Activated CD4-positive, CD25-positive, alpha-beta regulatory T cell treated with anti-CD3 and anti-CD28 coated beads, Interleukin-2, amount 50 U/mL, for 16 hours (primary cell): ENCODE measurements around the gene STAG3.
"Not testable (repeated sequence)": the region's sequence is repeated elsewhere in the genome, so short reads cannot be mapped to it uniquely, and the experiment has no call there.

Experiments used
- DNase-seq: peaks from one replicate; pipeline ENCODE4 v3.0.0-alpha.2; 2020; ENCODE audit warnings: low read depth, low spot score

STAG3 gene

DNA sequence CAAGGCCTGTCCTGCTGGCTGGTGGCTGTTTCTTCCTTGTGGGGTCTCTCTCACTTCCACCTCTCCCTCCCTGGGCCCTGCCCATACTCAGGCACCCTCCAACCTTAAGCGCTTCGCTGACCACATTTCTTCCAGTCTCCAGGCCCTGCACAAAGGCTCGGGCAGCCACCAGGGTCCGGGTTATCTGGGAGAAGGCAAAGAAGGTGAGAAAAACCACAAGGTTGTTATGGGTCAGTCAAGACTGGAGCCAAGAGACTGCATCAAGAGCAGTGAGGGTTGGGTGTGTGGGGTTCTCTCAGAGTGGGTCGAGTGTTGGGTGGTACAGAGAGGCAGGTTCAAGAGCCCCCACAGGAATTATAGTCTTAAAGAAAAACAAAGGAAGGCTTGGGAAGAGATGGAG, 3.1 kb upstream of the STAG3 start:
- DNase-seq = no peak

DNA sequence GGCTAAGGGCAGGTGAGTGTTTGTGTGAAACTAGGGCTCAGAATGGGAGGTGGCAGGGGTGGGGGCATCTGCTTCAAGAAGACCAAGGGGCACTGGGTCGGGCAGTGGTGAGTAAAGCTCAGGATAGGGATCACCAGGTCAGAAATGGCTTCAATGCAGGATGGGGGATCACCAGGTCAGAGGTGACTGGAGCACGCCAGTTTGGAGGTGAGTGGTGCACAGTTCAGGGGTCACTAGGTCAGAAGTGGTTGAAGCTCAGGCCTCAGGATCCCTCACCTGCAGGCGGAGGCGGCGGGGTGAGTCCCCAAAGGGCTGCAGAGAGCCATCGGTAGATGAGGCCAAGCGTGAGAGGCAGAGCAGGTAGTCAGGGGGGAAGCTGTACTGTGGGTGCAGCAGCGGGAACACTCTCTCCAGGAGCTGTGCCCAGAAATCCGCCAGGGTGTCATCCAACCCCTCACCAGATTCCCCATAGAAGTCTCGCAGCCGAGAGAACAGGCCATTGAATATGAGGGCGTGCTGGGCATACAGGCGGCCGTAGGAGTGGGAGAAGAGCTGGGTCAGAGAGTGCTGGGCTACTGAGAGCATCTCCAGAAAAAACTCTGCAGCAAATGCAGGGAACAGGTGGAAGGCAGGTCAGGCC, 2.3 kb upstream of the STAG3 start:
- DNase-seq = no peak

DNA sequence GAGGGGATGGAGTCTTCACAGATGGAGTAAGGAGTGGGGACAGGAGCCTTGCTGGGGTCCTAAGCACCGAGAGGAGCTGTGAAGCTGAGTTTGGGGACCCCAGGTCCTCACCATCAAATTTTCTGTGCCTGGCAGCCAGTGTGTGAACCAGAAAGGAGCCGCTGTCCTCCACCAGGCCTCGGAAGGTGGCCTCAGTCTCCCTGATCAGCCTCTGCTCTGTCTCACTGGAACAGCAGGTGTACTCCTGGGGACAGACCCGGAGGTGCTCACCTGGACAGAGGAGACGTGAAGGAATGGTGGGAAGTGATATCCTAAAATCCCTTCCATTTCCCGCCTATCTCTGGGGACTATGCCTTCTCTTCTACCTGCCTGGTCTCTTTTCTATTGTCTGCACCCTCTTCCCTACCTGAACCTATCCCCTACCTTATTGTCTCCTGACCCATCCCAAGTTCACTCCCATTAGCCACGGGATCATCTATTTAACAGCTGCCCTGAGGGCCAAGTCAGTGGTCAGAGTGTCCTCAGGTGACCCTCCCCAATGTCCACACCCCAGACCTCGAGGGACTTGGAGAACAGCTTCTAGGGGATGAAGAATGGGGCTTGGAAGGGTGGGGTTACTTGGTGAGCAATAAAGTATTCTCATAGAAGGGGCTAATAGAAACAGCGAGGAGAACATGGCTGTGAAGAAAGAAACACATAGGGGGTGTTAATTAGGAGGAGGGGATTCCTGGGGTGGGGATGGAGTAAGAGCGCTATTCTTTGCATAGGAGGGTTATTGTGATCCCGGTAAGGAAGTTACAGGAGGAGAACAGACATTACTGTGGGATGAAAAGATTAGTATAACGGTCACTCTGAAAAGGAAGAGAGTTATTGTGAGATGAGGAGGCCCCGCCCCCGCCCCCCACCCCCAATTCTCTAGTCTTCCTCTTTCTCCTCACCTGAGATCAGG, 1.3 kb upstream of the STAG3 start:
- no peak for DNase-seq

DNA sequence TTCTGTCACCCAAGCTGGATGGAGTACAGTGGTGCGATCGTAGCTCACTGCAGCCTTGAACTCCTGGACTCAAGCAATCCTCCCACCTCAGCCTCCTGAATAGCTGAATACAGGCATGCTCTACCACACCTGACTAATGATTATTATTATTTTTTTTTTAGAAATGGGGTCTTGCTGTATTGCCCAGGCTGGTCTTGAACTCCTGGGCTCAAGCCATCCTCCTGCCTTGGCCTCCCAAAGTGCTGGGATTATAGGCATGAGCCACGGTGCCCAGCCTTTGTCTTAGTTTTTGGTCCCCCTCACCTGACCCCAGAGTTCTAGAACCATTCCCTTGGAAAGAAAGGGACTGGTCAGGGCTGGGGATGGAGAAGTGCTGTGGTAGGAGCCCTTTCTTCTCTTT, 2.4 kb downstream of the STAG3 start:
- not testable (repeated sequence) for DNase-seq

DNA sequence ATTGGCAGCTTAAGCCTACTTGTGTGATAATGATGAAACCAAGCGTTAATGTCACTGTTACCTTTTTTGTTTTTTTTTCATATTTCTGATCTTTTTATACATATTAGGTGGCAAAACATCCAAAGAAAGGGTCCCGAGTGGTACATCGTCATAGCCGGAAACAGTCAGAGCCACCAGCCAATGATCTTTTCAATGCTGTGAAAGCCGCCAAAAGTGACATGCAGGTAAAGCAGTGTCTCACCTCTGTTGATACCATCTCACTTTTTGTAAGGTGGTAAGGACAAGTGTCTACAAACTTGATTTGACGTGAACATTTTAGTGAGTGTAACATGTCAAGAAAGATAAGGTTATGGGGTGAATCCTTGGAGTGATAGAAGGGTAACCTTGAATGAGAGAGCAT, 4.9 kb downstream of the STAG3 start:
- DNase-seq = not testable (repeated sequence)

DNA sequence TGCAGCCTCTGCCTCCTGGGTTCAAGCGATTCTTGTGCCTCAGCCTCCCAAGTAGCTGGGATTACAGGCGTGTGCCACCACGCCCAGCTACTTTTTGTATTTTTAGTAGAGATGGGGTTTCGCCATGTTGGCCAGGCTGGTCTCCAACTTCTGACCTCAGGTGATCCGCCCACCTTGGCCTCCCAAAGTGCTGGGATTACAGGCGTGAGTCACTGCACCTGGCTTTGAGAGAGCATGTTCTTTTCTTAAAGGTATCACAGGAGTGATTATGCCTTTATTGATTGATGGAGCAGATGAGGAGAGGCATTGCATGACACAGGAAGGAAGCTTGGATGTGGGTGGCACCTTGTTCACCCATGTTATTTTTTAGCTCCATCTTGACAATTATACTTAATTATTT, 5.4 kb downstream of the STAG3 start:
- not testable (repeated sequence) for DNase-seq

DNA sequence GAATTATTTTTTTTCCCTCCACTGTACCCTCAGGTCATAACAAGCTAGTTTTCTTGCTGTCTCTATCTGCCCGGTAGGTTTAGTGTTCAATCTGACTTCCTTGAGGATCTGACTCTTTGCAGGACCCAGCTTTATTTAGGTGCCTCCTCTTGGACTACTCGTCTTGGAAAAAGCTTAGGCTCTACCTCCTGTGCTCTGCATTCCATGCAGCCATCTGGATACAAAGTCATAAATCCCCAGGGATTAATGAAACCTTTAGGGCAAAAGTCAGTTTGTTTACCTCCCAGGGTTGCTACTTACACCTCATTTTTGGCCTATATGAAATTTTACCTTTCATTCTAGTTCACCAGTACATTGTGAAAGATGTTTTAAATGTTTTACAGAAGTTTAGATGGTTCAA, 8.0 kb downstream of the STAG3 start:
- no peak for DNase-seq

DNA sequence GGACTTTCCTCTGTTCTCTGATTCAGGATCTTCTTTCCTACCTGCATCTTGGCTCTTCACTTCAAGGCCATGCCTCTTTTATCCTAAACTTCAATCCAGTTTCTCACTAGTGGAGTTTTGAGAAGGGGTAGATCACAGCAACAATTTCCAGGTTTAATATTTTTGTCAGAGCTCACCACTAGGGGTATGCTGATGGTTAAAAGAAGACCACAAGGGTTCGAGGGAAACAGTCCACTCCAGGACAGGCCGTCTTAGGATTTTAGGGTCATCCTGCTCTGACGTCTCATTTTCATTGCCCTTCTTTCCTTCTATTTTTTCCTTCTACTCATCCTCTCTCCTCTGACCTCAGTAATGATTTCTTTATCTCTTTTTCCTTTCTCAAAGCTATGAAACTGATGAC, 11.3 kb downstream of the STAG3 start:
- DNase-seq = no peak

DNA sequence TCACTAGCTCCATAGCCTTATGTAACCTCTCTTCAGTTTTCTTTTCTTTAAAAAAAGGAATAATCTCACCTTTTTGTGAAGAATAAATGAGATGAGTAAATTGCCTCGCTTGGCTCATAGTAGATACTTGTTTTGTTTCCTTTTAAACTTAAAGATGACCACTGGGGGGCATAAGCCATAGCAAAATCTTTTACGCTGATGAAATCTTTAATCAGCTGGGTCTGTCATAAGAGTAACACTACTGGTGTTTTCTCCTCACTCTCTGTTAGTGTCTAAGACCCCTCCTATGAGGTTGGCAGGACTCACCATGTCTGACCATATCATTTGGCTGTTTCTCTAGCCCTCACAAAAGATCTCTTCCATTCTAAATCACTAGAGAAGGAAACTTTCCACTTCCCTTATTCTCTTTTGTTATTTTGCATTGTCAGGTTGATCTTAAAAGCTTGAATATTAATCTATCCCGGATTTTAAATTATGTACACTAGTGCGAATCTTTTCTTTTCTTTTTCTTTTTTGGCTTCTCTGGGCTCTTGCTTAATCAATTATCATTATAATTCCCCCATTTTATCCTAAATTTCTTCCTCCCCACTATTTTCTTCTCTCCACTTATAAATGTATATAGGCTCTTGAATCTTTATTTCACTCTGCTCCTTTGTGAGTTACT, 12.5 kb downstream of the STAG3 start:
- DNase-seq = no peak

DNA sequence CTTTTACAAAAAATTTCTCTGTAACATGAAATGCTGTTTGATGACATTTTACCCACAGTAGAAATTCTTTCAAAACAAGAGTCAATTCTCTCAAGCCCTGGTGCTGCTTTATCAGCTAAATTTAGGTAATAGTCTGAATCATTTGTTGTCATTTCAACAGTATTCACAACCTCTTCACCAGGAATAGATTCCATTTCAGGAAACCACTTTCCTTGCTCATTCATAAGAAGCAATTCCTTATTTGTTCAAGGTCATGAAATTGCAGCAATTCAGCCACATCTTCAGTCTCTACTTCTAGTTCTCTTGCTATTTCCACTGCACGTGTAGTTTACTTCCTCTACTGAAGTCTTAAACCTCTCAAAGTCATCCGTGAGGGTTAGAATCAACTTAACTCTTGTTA, 14.1 kb downstream of the STAG3 start:
- DNase-seq = no peak

DNA sequence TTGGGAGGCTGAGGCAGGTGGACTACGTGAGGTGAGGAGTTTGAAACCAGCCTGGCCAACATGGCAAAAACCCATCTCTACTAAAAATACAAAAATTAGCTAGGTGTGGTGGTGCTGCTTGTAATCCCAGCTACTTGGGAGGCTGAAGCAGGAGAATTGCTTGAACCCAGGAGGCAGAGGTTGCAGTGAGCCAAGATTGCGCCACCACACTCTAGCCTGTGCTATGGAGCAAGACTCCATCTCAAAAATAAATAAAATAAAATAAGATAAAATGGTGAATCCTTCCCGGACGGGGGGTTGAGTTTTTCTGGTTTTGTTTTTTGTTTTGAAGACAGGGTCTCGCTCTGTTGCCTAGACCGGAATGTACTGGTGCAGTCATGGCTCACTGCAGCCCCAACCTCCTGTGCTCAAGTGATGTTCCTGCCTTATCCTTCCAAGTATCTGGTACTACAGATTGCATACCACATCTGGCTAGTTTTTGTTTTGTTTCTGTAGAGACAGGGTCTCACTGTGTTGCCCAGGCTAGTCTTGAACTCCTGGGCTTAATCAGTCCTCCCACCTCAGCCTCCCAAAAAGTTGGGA, 14.7 kb downstream of the STAG3 start:
- DNase-seq = not testable (repeated sequence)

DNA sequence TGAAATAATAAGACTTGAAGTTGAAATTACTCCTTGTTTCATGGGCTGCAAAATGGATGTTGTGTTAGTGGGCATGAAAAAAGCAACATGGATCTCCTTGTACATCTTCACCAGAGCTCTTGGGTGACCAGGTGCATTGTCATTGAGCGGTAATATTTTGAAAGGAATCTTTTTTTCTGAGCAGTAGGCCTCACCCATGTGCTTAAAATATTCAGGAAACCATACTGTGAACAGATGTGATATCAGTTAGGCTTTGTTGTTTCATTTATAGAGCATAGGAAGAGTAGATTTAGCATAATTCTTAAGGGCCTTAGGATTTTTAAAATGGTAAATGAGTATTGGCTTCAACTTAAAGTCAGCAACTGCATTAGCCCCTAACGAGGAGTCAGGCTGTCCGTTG, 15.3 kb downstream of the STAG3 start:
- DNase-seq = no peak

DNA sequence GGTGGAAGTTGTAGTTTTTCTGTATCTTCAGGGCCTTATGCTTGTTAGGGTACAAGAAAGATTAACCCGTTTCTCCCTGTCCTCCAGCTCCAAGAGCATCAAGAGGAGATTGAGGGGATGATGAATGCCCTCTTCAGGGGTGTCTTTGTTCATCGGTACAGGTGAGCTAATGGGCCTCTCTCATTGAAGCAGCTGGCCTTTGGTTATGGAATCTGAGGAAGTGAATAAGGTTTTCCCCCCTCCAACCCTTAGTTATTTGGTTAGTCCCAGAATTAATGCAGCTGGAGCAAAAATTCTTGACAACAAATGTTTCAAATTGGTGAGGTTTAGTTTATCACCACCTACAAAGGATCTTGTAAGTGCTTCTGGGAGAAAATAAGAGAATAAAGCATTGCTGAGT, 17.5 kb downstream of the STAG3 start:
- no peak for DNase-seq

DNA sequence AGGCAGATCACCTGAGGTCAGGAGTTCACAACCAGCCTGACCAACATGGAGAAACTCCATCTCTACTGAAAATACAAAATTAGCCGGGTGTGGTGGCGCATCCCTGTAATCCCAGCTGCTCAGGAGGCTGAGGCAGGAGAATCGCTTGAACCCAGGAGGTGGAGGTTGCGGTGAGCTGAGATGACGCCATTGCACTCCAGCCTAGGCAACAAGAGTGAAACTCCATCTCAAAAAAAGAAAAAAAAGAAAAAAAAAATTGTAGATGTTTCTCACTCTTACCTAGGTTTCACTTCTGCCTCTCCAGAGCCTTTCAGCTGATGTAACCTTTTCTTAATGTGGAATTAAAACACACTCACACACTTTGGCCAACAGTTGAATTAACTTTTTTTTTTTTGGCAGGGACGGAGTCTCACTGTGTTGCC, 18.2 kb downstream of the STAG3 start:
- not testable (repeated sequence) for DNase-seq

DNA sequence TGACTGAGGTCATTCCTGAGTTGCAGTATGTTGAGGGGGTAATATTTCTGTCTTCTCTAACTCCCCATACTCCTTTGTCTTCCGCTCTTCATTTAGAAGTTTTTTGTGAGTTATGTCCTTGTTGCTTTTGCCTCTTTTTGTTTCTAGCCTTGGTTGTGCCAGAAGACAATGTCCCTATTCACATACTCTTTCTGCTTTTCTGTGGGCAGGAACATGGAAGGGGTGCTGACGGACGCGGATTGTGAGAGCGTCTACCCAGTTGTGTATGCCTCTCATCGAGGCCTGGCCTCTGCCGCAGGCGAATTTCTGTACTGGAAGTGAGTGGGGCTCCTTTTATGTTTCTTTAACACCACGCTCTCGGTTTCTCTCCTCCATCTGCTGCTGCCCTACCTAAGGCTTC, 20.5 kb downstream of the STAG3 start:
- DNase-seq = no peak

DNA sequence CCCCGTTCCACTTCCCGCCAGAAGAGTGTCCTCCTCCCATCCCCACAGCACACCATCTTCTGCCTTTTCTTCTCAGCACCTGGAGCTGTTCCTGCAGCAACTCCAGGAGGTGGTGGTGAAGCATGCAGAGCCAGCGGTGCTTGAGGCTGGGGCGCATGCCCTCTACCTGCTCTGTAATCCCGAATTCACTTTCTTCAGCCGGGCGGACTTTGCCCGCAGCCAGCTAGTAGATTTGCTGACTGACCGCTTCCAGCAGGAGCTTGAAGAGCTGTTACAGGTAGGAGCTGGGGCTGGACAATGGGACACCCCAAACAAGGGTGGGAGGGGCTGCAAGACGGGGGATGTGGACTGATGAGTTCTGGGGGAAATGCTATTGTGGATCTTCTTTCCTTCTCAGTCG, 23.0 kb downstream of the STAG3 start:
- DNase-seq = no peak

DNA sequence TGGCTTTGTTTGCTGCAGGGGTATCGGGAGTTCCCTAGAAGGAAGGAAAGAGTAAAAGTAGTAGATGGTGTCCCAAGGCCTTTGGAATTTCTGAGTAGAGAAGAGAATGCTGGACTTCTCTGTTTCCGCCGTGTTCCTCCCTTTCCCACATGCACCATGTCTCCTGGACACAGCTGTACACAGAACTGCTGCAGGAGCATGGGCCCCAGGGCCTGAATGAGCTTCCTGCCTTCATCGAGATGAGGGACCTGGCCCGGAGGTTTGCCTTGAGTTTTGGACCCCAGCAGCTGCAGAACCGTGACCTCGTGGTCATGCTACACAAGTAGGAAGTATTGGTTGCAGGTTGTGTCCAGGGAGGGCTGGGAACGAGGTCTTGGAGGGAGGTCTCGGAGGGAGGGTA, 26.7 kb downstream of the STAG3 start:
- DNase-seq = no peak

DNA sequence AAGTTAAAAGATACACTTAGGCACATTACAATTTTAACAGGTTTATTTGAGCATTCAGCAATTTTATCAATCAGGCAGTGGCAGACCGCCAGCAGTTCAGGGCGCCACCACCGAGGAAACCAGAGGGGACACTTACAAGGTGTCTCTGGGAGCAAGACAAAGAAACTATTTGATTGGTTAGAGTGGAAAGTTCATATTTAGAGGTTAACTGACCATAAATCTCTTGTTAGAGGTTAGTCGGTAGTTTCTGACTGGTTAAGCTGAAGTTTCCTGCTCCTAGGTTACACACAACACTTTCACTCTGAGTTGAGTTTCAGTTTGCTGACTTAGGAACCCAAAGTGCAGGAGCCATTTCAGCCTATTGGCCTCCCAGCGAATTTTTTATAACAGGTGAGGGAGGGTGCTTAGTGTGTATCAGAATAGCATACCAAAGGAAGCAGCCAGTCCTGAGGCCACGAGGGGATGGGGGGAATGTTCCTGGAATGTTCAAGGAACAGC, 31.2 kb downstream of the STAG3 start:
- DNase-seq = no peak

DNA sequence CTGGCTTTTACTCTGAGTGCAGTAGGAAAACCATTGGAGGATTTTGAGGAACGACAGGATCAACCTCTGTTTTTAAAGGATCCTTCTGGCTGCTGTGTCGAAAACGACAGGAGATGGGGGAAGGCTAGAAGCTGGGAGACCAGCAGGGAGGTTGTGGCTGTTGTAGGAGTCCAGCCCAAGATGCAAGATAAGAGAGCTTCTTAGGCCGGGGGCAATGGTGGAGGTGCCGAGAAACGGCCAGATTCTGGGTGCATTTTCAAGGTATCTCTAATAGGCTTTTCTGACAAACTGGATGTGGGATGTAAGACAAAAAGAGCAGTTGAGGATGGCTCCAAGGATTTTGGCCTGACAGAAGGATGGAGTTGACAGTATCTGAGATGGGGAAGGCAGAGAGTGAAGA, 31.8 kb downstream of the STAG3 start:
- DNase-seq = no peak

DNA sequence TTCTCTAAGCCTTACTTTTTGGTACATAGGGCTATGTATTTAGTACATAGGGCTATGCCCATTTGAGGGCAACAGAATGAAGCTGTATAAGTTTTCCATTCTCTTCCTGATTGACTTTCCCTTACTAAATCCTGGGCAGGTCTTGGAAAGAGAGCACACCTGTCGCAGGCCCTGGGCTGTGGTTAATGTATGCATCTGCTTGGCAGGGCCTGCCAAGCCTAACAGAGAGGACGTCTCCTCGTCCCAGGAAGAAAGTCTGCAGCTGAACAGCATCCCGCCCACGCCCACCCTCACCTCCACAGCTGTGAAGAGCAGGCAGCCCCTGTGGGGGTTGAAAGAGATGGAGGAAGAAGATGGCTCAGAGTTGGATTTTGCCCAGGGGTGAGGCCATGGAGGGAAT, 33.1 kb downstream of the STAG3 start:
- DNase-seq = no peak

DNA sequence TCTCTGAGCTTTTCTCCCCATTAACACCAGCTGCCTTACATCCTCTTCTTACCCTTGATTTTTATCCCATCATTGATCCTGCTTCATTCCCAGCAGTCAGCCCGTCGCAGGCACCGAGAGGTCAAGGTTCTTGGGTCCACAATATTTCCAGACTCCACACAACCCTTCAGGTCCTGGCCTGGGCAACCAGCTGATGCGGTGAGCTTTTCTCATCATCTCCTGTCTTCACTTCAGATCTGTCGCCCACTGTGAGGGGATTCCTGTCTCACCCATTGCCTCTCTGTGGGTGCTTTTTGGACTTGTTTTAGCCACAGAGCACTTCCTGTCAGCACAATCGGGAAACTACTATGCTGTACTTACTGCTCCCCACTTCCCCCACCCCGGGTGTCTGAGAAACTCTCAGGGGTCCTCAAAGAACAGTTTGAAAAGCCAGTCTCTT, 33.6 kb downstream of the STAG3 start:
- DNase-seq = no peak
